Measurements from ENCODE around the gene ARL16.

The ARL16 gene

DNA sequence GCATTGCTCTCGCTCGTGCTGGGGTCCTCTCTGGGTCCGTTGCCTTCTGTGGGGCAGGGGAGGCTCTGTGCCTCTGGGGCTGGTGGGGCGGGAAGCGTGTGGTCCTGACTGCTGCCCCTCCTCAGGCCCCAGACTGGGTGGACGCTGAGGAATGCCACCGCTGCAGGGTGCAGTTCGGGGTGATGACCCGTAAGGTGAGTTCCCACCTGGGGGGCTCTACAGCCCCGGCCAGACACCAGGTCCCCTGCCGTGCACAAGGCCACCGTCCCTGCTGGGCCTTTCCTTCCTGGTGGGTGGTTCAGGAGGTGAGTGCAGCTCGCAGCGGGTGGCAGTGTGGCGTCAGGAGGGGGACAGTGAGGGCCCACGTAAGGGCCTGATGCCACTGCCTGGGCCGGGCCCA lies 7.0 kb upstream of the ARL16 start:
- TF ChIP-seq, protein P1, sequence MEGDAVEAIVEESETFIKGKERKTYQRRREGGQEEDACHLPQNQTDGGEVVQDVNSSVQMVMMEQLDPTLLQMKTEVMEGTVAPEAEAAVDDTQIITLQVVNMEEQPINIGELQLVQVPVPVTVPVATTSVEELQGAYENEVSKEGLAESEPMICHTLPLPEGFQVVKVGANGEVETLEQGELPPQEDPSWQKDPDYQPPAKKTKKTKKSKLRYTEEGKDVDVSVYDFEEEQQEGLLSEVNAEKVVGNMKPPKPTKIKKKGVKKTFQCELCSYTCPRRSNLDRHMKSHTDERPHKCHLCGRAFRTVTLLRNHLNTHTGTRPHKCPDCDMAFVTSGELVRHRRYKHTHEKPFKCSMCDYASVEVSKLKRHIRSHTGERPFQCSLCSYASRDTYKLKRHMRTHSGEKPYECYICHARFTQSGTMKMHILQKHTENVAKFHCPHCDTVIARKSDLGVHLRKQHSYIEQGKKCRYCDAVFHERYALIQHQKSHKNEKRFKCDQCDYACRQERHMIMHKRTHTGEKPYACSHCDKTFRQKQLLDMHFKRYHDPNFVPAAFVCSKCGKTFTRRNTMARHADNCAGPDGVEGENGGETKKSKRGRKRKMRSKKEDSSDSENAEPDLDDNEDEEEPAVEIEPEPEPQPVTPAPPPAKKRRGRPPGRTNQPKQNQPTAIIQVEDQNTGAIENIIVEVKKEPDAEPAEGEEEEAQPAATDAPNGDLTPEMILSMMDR (IDR thresholded peaks at IDR 0.05; ENCODE audit: extremely low read depth, missing control alignments) = no peak
- DNase-seq (ENCODE audit: low spot score) = no peak

DNA sequence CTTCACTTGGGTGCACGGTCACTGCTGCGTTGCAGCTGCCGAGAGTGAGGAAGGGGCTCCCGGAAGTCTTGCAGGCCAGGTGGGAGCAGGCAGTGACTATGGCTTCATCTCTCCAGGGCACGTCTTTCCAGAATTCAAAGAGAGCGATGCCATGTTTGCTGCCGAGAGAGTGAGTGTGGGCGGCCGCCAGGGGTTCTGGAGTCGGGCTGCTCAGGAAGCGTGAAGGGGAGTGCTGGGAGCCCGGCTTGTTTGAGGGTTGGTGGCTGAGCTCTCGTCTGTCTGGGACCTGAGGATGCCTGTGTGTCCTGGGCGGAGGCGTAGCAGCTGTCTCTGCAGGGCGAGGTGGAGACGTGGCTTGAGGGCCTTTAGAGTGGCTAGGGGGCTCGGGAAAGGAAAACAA lies 6.5 kb upstream of the ARL16 start:
- DNase-seq (ENCODE audit: low spot score) = no peak
- TF ChIP-seq, protein P1 (IDR thresholded peaks at IDR 0.05; ENCODE audit: extremely low read depth, missing control alignments) = no peak

DNA sequence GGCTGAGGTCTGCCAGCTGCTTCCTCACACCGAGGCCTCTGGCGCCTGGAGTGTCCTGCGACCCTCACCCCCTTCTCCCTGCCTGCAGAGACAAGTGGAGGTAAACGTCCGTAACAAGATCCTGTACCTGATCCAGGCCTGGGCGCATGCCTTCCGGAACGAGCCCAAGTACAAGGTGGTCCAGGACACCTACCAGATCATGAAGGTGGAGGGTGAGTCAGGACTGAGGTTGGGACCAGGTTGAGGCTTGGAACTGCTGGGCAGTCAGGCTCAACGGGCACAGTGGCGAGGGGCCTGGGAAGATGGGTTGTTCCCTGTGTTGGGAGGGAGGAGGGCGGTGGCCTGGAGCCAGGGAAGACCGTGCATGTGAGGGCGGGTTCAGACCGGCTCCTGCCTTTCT lies 5.0 kb upstream of the ARL16 start:
- TF ChIP-seq, protein P1 (IDR thresholded peaks at IDR 0.05; ENCODE audit: extremely low read depth, missing control alignments) = no peak
- no peak for DNase-seq (ENCODE audit: low spot score)

DNA sequence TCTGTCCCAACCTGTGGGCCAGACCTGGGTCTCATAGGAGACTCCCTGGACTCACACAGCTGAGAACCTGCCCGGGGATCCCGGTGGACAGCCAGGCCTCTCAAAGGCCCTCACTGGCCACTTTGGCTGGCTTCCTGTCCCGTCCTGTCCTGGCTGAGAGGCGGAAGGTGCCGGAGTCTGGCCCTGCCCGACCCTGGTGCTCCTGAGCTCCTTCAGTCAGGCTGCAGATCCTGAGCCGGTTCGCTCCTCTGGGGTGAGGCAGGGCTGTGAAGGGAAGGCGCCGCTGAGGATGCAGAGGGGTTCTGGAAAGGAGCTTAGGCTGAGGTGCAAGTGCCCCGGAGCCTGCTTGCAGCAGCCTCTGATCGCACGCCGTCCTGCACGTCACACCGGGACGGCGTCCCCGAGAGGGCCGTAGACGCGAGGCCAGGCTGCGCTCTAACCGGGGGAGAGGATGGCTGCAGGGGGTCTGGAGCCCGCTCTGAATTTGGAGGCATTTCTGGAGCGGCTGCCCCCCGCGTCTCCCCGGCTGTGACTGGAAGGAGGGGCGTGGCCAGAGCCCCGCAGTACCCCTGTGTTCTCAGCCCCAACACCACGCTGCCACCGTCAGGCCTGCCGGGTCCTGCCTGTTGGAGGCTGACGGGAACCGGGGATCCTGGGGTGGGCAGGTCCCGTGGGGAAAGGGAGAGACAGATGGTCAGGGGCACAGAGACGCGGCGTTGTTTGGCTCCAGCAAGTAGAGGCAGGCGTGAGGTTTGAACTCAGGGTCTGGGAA lies 4.4 kb upstream of the ARL16 start:
- no peak for DNase-seq (ENCODE audit: low spot score)
- TF ChIP-seq, protein P1 (IDR thresholded peaks at IDR 0.05; ENCODE audit: extremely low read depth, missing control alignments) = no peak

DNA sequence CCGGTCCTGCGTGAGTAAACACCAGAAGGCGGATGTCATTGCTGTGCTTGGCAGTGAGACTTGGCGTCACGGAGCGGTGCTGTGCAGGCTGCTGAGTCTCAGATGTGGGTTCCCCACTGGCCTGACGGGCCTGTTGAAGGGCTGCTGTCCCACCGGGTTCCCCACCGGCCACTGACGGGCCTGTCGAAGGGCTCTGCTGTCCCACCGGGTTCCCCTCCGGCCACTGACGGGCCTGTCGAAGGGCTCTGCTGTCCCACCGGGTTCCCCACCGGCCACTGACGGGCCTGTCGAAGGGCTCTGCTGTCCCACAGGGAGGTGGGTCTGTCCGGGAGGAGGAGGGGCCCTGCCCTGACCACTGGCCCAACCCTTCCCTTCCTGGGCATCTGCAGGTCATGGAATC lies 3.0 kb upstream of the ARL16 start:
- DNase-seq (ENCODE audit: low spot score) = no peak
- TF ChIP-seq, protein P1 (IDR thresholded peaks at IDR 0.05; ENCODE audit: extremely low read depth, missing control alignments) = no peak

DNA sequence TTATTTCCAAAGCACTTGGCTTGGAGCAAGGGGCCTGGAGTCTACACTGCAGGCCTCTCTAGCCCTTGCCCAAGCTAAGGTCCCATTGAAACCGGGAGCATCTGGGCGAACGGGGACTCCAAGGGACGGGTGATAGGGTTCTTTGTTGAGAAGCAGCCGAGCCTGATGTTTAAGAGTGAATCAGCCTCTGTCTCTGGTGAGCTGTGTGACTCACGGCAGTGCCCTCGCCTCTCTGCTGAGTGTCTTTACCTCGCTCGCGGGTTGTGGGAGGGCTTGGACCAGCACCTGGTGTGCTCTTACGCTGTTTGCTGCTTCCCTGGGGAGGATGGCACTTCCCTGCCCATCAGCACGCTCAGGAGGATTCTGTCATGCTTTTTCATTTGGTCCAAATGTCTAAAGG lies 1.5 kb upstream of the ARL16 start:
- TF ChIP-seq, protein P1 (IDR thresholded peaks at IDR 0.05; ENCODE audit: extremely low read depth, missing control alignments) = no peak
- no peak for DNase-seq (ENCODE audit: low spot score)

DNA sequence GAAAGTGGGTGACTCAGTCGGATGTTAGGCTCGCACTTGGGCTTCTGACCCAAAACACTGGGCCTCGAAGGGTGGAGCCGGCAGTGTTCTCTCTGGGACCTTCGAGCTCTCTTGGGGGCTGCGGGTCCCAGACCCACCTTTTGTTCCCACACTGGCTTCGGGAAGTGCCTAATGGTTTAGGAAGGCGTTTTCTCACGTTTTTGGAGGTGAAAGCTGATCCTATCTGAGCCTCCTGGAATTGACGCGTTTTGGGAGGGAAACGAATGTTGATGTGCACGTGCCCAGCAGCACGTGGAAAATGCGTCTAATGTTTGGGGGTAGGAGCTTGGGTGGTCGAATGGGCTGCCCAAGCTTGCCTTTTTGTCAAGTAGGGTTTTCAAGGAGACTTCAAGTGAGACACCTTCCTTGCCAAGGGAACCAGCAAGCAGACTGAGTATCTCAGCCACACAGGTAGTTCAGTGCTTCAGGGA lies 880 bp upstream of the ARL16 start:
- DNase-seq (ENCODE audit: low spot score) = peak; percentile 36
- TF ChIP-seq, protein P1 (IDR thresholded peaks at IDR 0.05; ENCODE audit: extremely low read depth, missing control alignments) = no peak

Measured in GM20000 (cell line).